HG03097 (cell line): ENCODE data around the gene TNNC1.

Experiments
- ATAC-seq: cut with Tn5 transposase; IDR thresholded peaks from one replicate; pipeline ENCODE4 v1.9.1; 2021; ENCODE audit not compliant: unreplicated experiment, low FRiP score

TNNC1 gene

DNA sequence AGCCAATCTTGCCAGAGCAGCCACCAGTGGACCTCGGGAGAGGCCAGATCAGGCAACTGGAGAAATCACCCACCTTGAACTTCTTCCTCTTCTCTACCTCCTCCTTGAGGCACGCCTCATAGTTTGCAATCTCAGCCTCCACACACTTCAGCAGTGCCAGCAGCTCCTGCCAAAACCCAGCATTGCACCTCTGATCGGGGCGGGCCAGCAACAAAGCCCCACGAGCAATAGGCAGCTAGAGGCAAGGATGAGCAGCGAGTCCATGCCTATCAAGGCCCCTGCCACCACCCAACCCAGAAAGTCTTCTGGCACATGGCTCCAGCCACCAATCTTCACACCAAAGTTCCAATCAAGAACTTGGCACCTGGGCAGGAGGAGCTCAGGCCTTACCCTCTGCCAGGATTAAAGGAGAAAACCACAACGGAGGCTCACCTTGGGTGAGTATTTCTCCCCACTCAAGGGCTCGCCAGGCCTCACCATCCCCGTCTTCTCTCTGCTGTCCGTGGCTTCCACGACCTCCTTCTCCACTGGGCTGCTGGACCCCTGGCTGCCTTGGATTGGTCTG is 51.1 kb downstream of the TNNC1 start:
- no peak for ATAC-seq

DNA sequence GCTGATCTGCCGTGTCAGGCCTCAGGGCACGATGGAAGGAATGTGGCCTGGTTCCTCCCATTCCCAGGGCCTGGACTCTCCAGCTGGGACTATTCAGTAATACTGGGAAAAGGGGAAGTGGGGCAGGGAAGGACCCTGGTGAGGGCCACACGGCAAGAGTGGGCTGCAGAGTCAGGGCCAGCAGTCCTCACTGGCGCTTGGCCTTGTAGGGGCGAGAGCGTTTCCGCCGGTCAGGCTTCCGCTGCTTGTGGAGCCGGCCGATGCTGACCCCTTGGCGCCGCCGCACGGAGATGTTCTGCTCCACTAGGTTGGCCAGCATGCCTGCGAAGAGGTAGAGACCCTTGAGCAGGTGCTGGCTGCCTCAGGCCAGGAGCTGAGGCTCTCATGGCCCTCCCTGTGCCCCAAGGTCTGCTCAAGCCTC is 51.7 kb downstream of the TNNC1 start:
- no peak for ATAC-seq

DNA sequence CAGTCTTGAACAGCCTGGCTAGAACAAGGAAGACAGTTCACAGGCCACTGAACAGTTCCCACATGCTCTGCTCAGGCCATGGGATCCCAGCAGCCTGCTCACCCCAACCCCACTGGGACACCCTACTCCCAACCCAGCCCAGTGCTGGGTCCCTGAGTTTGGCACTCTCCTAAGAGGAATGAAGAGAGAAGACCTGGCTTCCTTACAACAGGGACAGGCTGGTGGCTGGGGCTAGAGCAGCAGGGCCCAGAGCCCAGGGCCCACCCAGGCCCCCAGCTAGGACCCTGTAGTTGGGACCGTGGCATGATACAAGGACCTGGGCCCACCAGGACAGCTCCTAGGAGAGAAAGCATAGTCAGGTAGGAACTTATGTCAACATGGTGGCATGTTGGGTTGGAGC is 52.3 kb downstream of the TNNC1 start:
- ATAC-seq: no peak
